ENCODE results near the gene CD84. TPM values are rescaled to one million over a fixed set of nuclear protein-coding genes. Genes with fewer than 3 reads are reported as not detected.

CD84 gene
- total and polyA plus RNA-seq, 2 experiments from 2014 or later = not detected

GRCh38 chr1:160621633-160622413 is 42.5 kb upstream of the CD84 start:
- no peak for DNase-seq (ENCODE audit: low read depth in 1 of 2, low spot score in 1 of 2)
- Histone ChIP-seq H3K4me1 (ENCODE audit: low read depth) (no peaks in the 10 kb centered on the region), H3K4me3 (no peak overlapping the region), H3K27ac (no peak overlapping the region), H3K36me3 (no peaks in the 10 kb centered on the region), H3K9me3 (ENCODE audit: low read depth) (no peaks in the 10 kb centered on the region), H3K27me3 (no peaks in the 10 kb centered on the region)
- TF ChIP-seq CTCF (IDR thresholded peaks at IDR 0.05; ENCODE audit: low read depth, low read length) = no peak

GRCh38 chr1:160620942-160621632 is 41.8 kb upstream of the CD84 start:
- H3K9me3 ChIP-seq (ENCODE audit: low read depth) = no peaks in the 10 kb centered on the region
- no peaks in the 10 kb centered on the region for H3K27me3 ChIP-seq
- DNase-seq (ENCODE audit: low read depth in 1 of 2, low spot score in 1 of 2) = no peak
- no peak overlapping the region for H3K27ac ChIP-seq
- TF ChIP-seq CTCF (IDR thresholded peaks at IDR 0.05; ENCODE audit: low read depth, low read length) = no peak
- no peaks in the 10 kb centered on the region for H3K36me3 ChIP-seq
- no peaks in the 10 kb centered on the region for H3K4me1 ChIP-seq (ENCODE audit: low read depth)
- H3K4me3 ChIP-seq = no peak overlapping the region

GRCh38 chr1:160619742-160620277 is 40.5 kb upstream of the CD84 start:
- Histone ChIP-seq H3K27me3 (no peaks in the 10 kb centered on the region), H3K36me3 (no peaks in the 10 kb centered on the region), H3K9me3 (ENCODE audit: low read depth) (no peaks in the 10 kb centered on the region), H3K4me1 (ENCODE audit: low read depth) (no peaks in the 10 kb centered on the region), H3K27ac (no peak overlapping the region), H3K4me3 (no peak overlapping the region)
- no peak for DNase-seq (ENCODE audit: low read depth in 1 of 2, low spot score in 1 of 2)
- TF ChIP-seq CTCF (IDR thresholded peaks at IDR 0.05; ENCODE audit: low read depth, low read length) = no peak

- Histone ChIP-seq H3K27me3 (no peaks in the 10 kb centered on the region), H3K27ac (no peak overlapping the region), H3K4me1 (ENCODE audit: low read depth) (no peaks in the 10 kb centered on the region), H3K9me3 (ENCODE audit: low read depth) (no peaks in the 10 kb centered on the region), H3K4me3 (no peak overlapping the region), H3K36me3 (no peaks in the 10 kb centered on the region)
- peak; percentile 31 for TF ChIP-seq CTCF (IDR thresholded peaks at IDR 0.05; ENCODE audit: low read depth, low read length)
- no peak for DNase-seq (ENCODE audit: low read depth in 1 of 2, low spot score in 1 of 2)
These were observed 39.5 kb upstream of the CD84 start for GRCh38 chr1:160618763-160619274.

- Histone ChIP-seq H3K4me1 (ENCODE audit: low read depth) (no peaks in the 10 kb centered on the region), H3K36me3 (no peaks in the 10 kb centered on the region), H3K27me3 (no peaks in the 10 kb centered on the region), H3K27ac (no peak overlapping the region), H3K4me3 (no peak overlapping the region), H3K9me3 (ENCODE audit: low read depth) (no peaks in the 10 kb centered on the region)
- TF ChIP-seq CTCF (IDR thresholded peaks at IDR 0.05; ENCODE audit: low read depth, low read length) = no peak
- no peak for DNase-seq (ENCODE audit: low read depth in 1 of 2, low spot score in 1 of 2)
These were observed 39.0 kb upstream of the CD84 start for GRCh38 chr1:160618327-160618726.

Data from cardiac muscle cell (in vitro differentiated cells and primary cell).